Caco-2 (cell line): ENCODE data around the gene TACC2. TPM values are rescaled to one million over a fixed set of nuclear protein-coding genes. Genes with fewer than 3 reads are reported as not detected.

Experiments
- BruUV-seq: library from RNA; stranded (reverse); fragments of 400-500 nt; replicated peaks from 2 replicates; lab custom pipeline; 2021; lab: Mats Ljungman, UMichigan
- CTCF ChIA-PET: fragments of 300-600 bp; sonication (Branson Sonifier 250); formaldehyde crosslinking; loops from one replicate; lab custom pipeline; 2022; ENCODE audit warnings: antibody characterized with exemption; lab: Charles Lee
- POLR2A ChIA-PET: fragments of 300-600 bp; sonication (Branson Sonifier 250); formaldehyde crosslinking; loops from one replicate; lab custom pipeline; 2022; ENCODE audit warnings: antibody characterized with exemption; lab: Charles Lee
- DNase-seq, 2 experiments: peaks; one replicate each; pipeline versions ENCODE4 v3.0.0 to v3.0.0-alpha.2; 2020 to 2022
- H3K27me3 ChIP-seq: replicated peaks from 2 replicates; pipeline ENCODE4 v1.6.0; 2011; ENCODE audit warnings: low read length; ENCODE audit not compliant: control insufficient read depth, insufficient read depth
- H3K36me3 ChIP-seq: 2 replicates; pipeline ENCODE4 v1.5.1; 2011; ENCODE audit warnings: low read length; ENCODE audit not compliant: control insufficient read depth, insufficient read depth
- H3K4me1 ChIP-seq: fragments of 250-450 bp; sonication (Bioruptor Pico); 2 replicates; pipeline ENCODE4 v1.5.1; 2020; ENCODE audit warnings: mild to moderate bottlenecking
- H3K4me3 ChIP-seq: 2 replicates; pipeline ENCODE4 v1.5.1; 2011; ENCODE audit warnings: low read depth, mild to moderate bottlenecking, control low read depth, low read length
- H3K9me3 ChIP-seq: fragments of 250-450 bp; sonication (Bioruptor Pico); 2 replicates; pipeline ENCODE4 v1.5.1; 2020; ENCODE audit warnings: mild to moderate bottlenecking, moderate library complexity
- H3K27ac Mint-ChIP-seq: one replicate; pipeline ENCODE4 v1.8.0; 2022; ENCODE audit warnings: mixed read lengths; ENCODE audit not compliant: unreplicated experiment
- H3K27me3 Mint-ChIP-seq: one replicate; pipeline ENCODE4 v1.8.0; 2022; ENCODE audit warnings: mixed read lengths; ENCODE audit not compliant: insufficient read depth, unreplicated experiment
- H3K36me3 Mint-ChIP-seq: one replicate; pipeline ENCODE4 v1.8.0; 2022; ENCODE audit warnings: mild to moderate bottlenecking, mixed read lengths; ENCODE audit not compliant: insufficient read depth, unreplicated experiment
- H3K4me1 Mint-ChIP-seq: one replicate; pipeline ENCODE4 v1.8.0; 2022; ENCODE audit warnings: low read depth, mixed read lengths; ENCODE audit not compliant: unreplicated experiment
- H3K4me3 Mint-ChIP-seq: one replicate; pipeline ENCODE4 v1.8.0; 2022; ENCODE audit warnings: mild to moderate bottlenecking, moderate library complexity, mixed read lengths; ENCODE audit not compliant: unreplicated experiment
- H3K9me3 Mint-ChIP-seq: one replicate; pipeline ENCODE4 v1.8.0; 2022; ENCODE audit warnings: mixed read lengths; ENCODE audit not compliant: unreplicated experiment
- intact Hi-C: fragments of 100-400 bp; cut with micrococcal nuclease; formaldehyde crosslinking; loops from one replicate; pipeline ENCODE4 v1.10.0; 2022; ENCODE audit not compliant: unreplicated experiment
- total RNA-seq: library from RNA; stranded (reverse); gene quantifications from 2 replicates; pipeline ENCODE4 v1.2.3, GENCODE V29; 2022
- TF ChIP-seq, protein P1 (sequence below), 2 experiments: fragments of 200-600 bp in 1 of 2; IDR thresholded peaks; 1 replicate in 1 of 2; 2 replicates in 1 of 2; pipeline versions ENCODE4 v1.5.1 to v1.8.0; 2011 to 2022; ENCODE audit warnings: antibody characterized with exemption in 1 of 2, control low read depth in 1 of 2, inconsistent platforms in 1 of 2, low read depth in 1 of 2, low read length in 1 of 2, mild to moderate bottlenecking in 1 of 2, moderate library complexity in 1 of 2; ENCODE audit not compliant: insufficient read depth in 1 of 2, severe bottlenecking in 1 of 2, unreplicated experiment in 1 of 2

Gene TACC2
- total RNA-seq, 1 experiment from 2014 or later, result 117 TPM

GRCh38 chr10:122286867-122287266 is 297.9 kb downstream of the TACC2 start:
- Mint-ChIP-seq H3K4me3 (no peak overlapping the region), H3K9me3 (no peaks in the 10 kb centered on the region), H3K27ac (no peak overlapping the region), H3K4me1 (no peaks in the 10 kb centered on the region), H3K36me3 (no peaks in the 10 kb centered on the region), H3K27me3 (no peaks in the 10 kb centered on the region)
- TF ChIP-seq, protein P1, sequence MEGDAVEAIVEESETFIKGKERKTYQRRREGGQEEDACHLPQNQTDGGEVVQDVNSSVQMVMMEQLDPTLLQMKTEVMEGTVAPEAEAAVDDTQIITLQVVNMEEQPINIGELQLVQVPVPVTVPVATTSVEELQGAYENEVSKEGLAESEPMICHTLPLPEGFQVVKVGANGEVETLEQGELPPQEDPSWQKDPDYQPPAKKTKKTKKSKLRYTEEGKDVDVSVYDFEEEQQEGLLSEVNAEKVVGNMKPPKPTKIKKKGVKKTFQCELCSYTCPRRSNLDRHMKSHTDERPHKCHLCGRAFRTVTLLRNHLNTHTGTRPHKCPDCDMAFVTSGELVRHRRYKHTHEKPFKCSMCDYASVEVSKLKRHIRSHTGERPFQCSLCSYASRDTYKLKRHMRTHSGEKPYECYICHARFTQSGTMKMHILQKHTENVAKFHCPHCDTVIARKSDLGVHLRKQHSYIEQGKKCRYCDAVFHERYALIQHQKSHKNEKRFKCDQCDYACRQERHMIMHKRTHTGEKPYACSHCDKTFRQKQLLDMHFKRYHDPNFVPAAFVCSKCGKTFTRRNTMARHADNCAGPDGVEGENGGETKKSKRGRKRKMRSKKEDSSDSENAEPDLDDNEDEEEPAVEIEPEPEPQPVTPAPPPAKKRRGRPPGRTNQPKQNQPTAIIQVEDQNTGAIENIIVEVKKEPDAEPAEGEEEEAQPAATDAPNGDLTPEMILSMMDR (IDR thresholded peaks at IDR 0.05; ENCODE audit: insufficient read depth in 1 of 2, low read depth in 1 of 2, low read length in 1 of 2, severe bottlenecking in 1 of 2, unreplicated experiment in 1 of 2), result no peak
- no peak for DNase-seq
- no peaks in the 10 kb centered on the region for H3K36me3 ChIP-seq
- CTCF ChIA-PET, result no interaction called here
- H3K27me3 ChIP-seq, result no peaks in the 10 kb centered on the region
- H3K9me3 ChIP-seq, result no peaks in the 10 kb centered on the region
- intact Hi-C loops, result no loop called here
- BruUV-seq, result no TSS peak
- POLR2A ChIA-PET, result interaction anchor here (1.4 kb wide), 1 partner anchor 87 kb away, joined by 5 read pairs; no protein-coding TSS in a partner anchor
- H3K4me3 ChIP-seq, result no peak overlapping the region
- H3K4me1 ChIP-seq, result no peaks in the 10 kb centered on the region

DNA sequence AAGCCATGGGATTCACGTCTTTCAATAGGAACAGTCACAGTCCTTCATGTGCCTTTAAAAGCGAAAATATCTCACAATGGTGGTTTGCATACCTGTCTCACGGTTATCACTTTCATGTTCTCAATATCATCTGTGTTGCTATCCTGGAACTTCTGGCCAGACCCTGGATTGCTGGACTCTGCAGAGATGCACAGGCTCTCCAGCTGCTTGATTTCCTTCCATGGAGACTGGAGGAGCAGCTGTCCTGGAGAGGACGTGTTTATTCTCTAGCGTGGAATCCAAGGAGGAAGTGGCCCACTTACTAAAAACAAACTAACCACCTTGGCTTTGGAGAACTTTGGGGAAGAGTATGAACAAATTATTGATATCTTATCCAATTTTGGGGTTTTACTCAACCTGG is 298.6 kb downstream of the TACC2 start:
- TF ChIP-seq, protein P1 (IDR thresholded peaks at IDR 0.05; ENCODE audit: insufficient read depth in 1 of 2, low read depth in 1 of 2, low read length in 1 of 2, severe bottlenecking in 1 of 2, unreplicated experiment in 1 of 2), result no peak
- no peak overlapping the region for H3K4me3 Mint-ChIP-seq
- no peaks in the 10 kb centered on the region for H3K36me3 Mint-ChIP-seq
- no peaks in the 10 kb centered on the region for H3K4me1 Mint-ChIP-seq
- intact Hi-C loops, result no loop called here
- Histone ChIP-seq H3K36me3 (no peaks in the 10 kb centered on the region), H3K27me3 (no peaks in the 10 kb centered on the region), H3K4me1 (peaks cover 5% of the 10 kb centered on the region; the same call in 1 of the 2 replicates), H3K9me3 (no peaks in the 10 kb centered on the region), H3K4me3 (no peak overlapping the region)
- ChIA-PET POLR2A (no interaction called here), CTCF (no interaction called here)
- no peak overlapping the region for H3K27ac Mint-ChIP-seq
- DNase-seq, result no peak
- H3K9me3 Mint-ChIP-seq, result no peaks in the 10 kb centered on the region
- no TSS peak for BruUV-seq
- no peaks in the 10 kb centered on the region for H3K27me3 Mint-ChIP-seq

- no peaks in the 10 kb centered on the region for H3K9me3 Mint-ChIP-seq
- TF ChIP-seq, protein P1 (IDR thresholded peaks at IDR 0.05; ENCODE audit: insufficient read depth in 1 of 2, low read depth in 1 of 2, low read length in 1 of 2, severe bottlenecking in 1 of 2, unreplicated experiment in 1 of 2), result no peak
- Histone ChIP-seq H3K27me3 (no peaks in the 10 kb centered on the region), H3K36me3 (no peaks in the 10 kb centered on the region), H3K4me1 (peaks cover 12% of the 10 kb centered on the region), H3K9me3 (no peaks in the 10 kb centered on the region), H3K4me3 (no peak overlapping the region)
- DNase-seq, result no peak
- no peak overlapping the region for H3K4me3 Mint-ChIP-seq
- CTCF ChIA-PET, result interaction anchor here (1.5 kb wide), 1 partner anchor 11 kb away, joined by 5 read pairs; no protein-coding TSS in a partner anchor
- H3K36me3 Mint-ChIP-seq, result no peaks in the 10 kb centered on the region
- intact Hi-C loops, result no loop called here
- BruUV-seq, result no TSS peak
- peaks cover 6% of the 10 kb centered on the region for H3K4me1 Mint-ChIP-seq
- POLR2A ChIA-PET, result no interaction called here
- H3K27me3 Mint-ChIP-seq, result no peaks in the 10 kb centered on the region
- no peak overlapping the region for H3K27ac Mint-ChIP-seq
Observed at GRCh38 chr10:122288262-122288661, 299.3 kb downstream of the TACC2 start.
